HEK293 (cell line): ENCODE data around the gene FBXO42.

Experiments used
- CTCF ChIA-PET: fragments of 350-600 bp; formaldehyde crosslinking; extraction: SDS; loops from one replicate; lab custom pipeline; 2021; ENCODE audit warnings: antibody characterized with exemption; lab: Yijun Ruan, JAX
- POLR2A ChIA-PET: fragments of 300-600 bp; formaldehyde crosslinking; extraction: SDS; loops from one replicate; lab custom pipeline; 2020; ENCODE audit warnings: antibody characterized with exemption, inconsistent platforms; lab: Yijun Ruan, JAX
- H3K27ac ChIP-seq: fragments of 200-500 bp; sonication (Bioruptor generic); 2 replicates; pipeline ENCODE4 v1.5.1; 2014; ENCODE audit warnings: low read depth, low read length, control low read depth, inconsistent platforms; ENCODE audit errors: extremely low read depth
- H3K36me3 ChIP-seq, 2 experiments: fragments of 200-500 bp in 1 of 2; sonication (Bioruptor generic) in 1 of 2; 1 replicate in 1 of 2; 2 replicates in 1 of 2; pipeline ENCODE4 v1.5.1; 2014 to 2017; ENCODE audit warnings: inconsistent platforms in 2 of 2, low read length in 2 of 2; ENCODE audit not compliant: control insufficient read depth in 2 of 2, insufficient read depth in 1 of 2
- H3K4me1 ChIP-seq: fragments of 200-500 bp; sonication (Bioruptor generic); 2 replicates; pipeline ENCODE4 v1.5.1; 2014; ENCODE audit warnings: mild to moderate bottlenecking, low read length, inconsistent platforms; ENCODE audit not compliant: control insufficient read depth, insufficient read depth
- H3K4me3 ChIP-seq: 2 replicates; pipeline ENCODE4 v1.5.1; 2011; ENCODE audit warnings: low read depth, mild to moderate bottlenecking, control low read depth, low read length, moderate library complexity
- H3K9me3 ChIP-seq: fragments of 200-500 bp; sonication (Bioruptor generic); 2 replicates; pipeline ENCODE4 v1.5.1; 2014; ENCODE audit warnings: low read depth, low read length, inconsistent platforms; ENCODE audit not compliant: control insufficient read depth, insufficient read depth
- IKZF3 ChIP-seq: fragments of 450-650 bp; IDR thresholded peaks from 2 replicates; pipeline ENCODE4 v1.5.0; 2018; ENCODE audit warnings: missing biosample characterization, mild to moderate bottlenecking, missing genetic modification characterization, moderate library complexity
- KLF7 ChIP-seq: fragments of 450-650 bp; formaldehyde crosslinking; IDR thresholded peaks from 2 replicates; pipeline ENCODE4 v1.5.1; 2016; ENCODE audit warnings: missing biosample characterization, missing genetic modification characterization, borderline replicate concordance
- ZBTB17 ChIP-seq: fragments of 450-650 bp; formaldehyde crosslinking; IDR thresholded peaks from 2 replicates; pipeline ENCODE4 v1.5.1; 2016; ENCODE audit warnings: missing biosample characterization, missing genetic modification characterization
- ZBTB21 ChIP-seq: fragments of 450-650 bp; formaldehyde crosslinking; IDR thresholded peaks from 2 replicates; pipeline ENCODE4 v1.5.1; 2017; ENCODE audit warnings: missing biosample characterization, missing genetic modification characterization
- ZBTB8A ChIP-seq: fragments of 450-650 bp; formaldehyde crosslinking; IDR thresholded peaks from 2 replicates; pipeline ENCODE4 v1.5.1; 2016; ENCODE audit warnings: missing biosample characterization, missing genetic modification characterization
- ZFP37 ChIP-seq: fragments of 450-650 bp; formaldehyde crosslinking; IDR thresholded peaks from 2 replicates; pipeline ENCODE4 v1.5.1; 2016; ENCODE audit warnings: missing biosample characterization, missing genetic modification characterization
- ZNF121 ChIP-seq: fragments of 450-650 bp; formaldehyde crosslinking; IDR thresholded peaks from 2 replicates; pipeline ENCODE4 v1.5.1; 2016; ENCODE audit warnings: missing biosample characterization, missing genetic modification characterization
- ZNF157 ChIP-seq: fragments of 450-650 bp; formaldehyde crosslinking; IDR thresholded peaks from 2 replicates; pipeline ENCODE4 v1.5.1; 2016; ENCODE audit warnings: missing biosample characterization, missing genetic modification characterization
- ZNF19 ChIP-seq: fragments of 450-650 bp; formaldehyde crosslinking; IDR thresholded peaks from 2 replicates; pipeline ENCODE4; 2016; ENCODE audit warnings: missing biosample characterization, missing genetic modification characterization, low read depth
- ZNF223 ChIP-seq: fragments of 450-650 bp; formaldehyde crosslinking; IDR thresholded peaks from 2 replicates; pipeline ENCODE4 v1.5.1; 2016; ENCODE audit warnings: missing biosample characterization, missing genetic modification characterization
- ZNF266 ChIP-seq: fragments of 450-650 bp; formaldehyde crosslinking; IDR thresholded peaks from 2 replicates; pipeline ENCODE4 v1.5.1; 2016; ENCODE audit warnings: missing biosample characterization, missing genetic modification characterization, low read depth
- ZNF311 ChIP-seq: fragments of 450-650 bp; formaldehyde crosslinking; IDR thresholded peaks from 2 replicates; pipeline ENCODE4 v1.5.1; 2017; ENCODE audit warnings: missing biosample characterization, missing genetic modification characterization, borderline replicate concordance
- ZNF341 ChIP-seq: fragments of 450-650 bp; formaldehyde crosslinking; IDR thresholded peaks from 2 replicates; pipeline ENCODE4; 2016; ENCODE audit warnings: low read depth, missing biosample characterization, missing genetic modification characterization
- ZNF366 ChIP-seq: fragments of 450-650 bp; formaldehyde crosslinking; conservative IDR thresholded peaks from 2 replicates; pipeline ENCODE4 v1.5.1; 2016; ENCODE audit warnings: missing biosample characterization, missing genetic modification characterization
- ZNF426 ChIP-seq: fragments of 450-650 bp; formaldehyde crosslinking; IDR thresholded peaks from 2 replicates; pipeline ENCODE4 v1.5.1; 2017; ENCODE audit warnings: missing biosample characterization, missing genetic modification characterization, mild to moderate bottlenecking, inconsistent platforms, moderate library complexity
- ZNF473 ChIP-seq: fragments of 450-650 bp; formaldehyde crosslinking; IDR thresholded peaks from 2 replicates; pipeline ENCODE4 v1.5.1; 2017; ENCODE audit warnings: missing biosample characterization, missing genetic modification characterization
- ZNF529 ChIP-seq: fragments of 450-650 bp; formaldehyde crosslinking; IDR thresholded peaks from 2 replicates; pipeline ENCODE4 v1.5.1; 2017; ENCODE audit warnings: missing genetic modification characterization, missing biosample characterization; ENCODE audit not compliant: insufficient replicate concordance
- ZNF555 ChIP-seq: fragments of 450-650 bp; formaldehyde crosslinking; conservative IDR thresholded peaks from 2 replicates; pipeline ENCODE4 v1.5.1; 2017; ENCODE audit warnings: missing biosample characterization, mild to moderate bottlenecking, missing genetic modification characterization, inconsistent platforms
- ZNF558 ChIP-seq: fragments of 450-650 bp; formaldehyde crosslinking; IDR thresholded peaks from 2 replicates; pipeline ENCODE4 v1.5.1; 2016; ENCODE audit warnings: missing biosample characterization, missing genetic modification characterization
- ZNF560 ChIP-seq: fragments of 450-650 bp; formaldehyde crosslinking; IDR thresholded peaks from 2 replicates; pipeline ENCODE4 v1.5.1; 2017; ENCODE audit warnings: missing biosample characterization, missing genetic modification characterization, borderline replicate concordance
- ZNF623 ChIP-seq: fragments of 450-650 bp; formaldehyde crosslinking; IDR thresholded peaks from 2 replicates; pipeline ENCODE4 v1.5.1; 2016; ENCODE audit warnings: missing biosample characterization, missing genetic modification characterization
- ZNF664 ChIP-seq: fragments of 450-650 bp; formaldehyde crosslinking; IDR thresholded peaks from 2 replicates; pipeline ENCODE4 v1.5.1; 2016; ENCODE audit warnings: missing biosample characterization, missing genetic modification characterization
- ZNF791 ChIP-seq: fragments of 450-650 bp; formaldehyde crosslinking; IDR thresholded peaks from 2 replicates; pipeline ENCODE4 v1.5.1; 2016; ENCODE audit warnings: missing biosample characterization, missing genetic modification characterization
- ZXDB ChIP-seq: fragments of 450-650 bp; formaldehyde crosslinking; IDR thresholded peaks from 2 replicates; pipeline ENCODE4 v1.5.1; 2016; ENCODE audit warnings: missing biosample characterization, missing genetic modification characterization
- TF ChIP-seq, protein P1 (sequence below): fragments of 450-650 bp; formaldehyde crosslinking; conservative IDR thresholded peaks from 2 replicates; pipeline ENCODE4 v1.5.1; 2016; ENCODE audit warnings: low read depth, missing biosample characterization, missing genetic modification characterization
- TF ChIP-seq, protein P2 (sequence below): fragments of 450-650 bp; formaldehyde crosslinking; IDR thresholded peaks from 2 replicates; pipeline ENCODE4 v1.5.1; 2016; ENCODE audit warnings: missing biosample characterization, missing genetic modification characterization
- TF ChIP-seq, protein P3 (sequence below): fragments of 450-650 bp; formaldehyde crosslinking; IDR thresholded peaks from 2 replicates; pipeline ENCODE4 v1.5.1; 2016; ENCODE audit warnings: missing biosample characterization, missing genetic modification characterization

Gene FBXO42

DNA sequence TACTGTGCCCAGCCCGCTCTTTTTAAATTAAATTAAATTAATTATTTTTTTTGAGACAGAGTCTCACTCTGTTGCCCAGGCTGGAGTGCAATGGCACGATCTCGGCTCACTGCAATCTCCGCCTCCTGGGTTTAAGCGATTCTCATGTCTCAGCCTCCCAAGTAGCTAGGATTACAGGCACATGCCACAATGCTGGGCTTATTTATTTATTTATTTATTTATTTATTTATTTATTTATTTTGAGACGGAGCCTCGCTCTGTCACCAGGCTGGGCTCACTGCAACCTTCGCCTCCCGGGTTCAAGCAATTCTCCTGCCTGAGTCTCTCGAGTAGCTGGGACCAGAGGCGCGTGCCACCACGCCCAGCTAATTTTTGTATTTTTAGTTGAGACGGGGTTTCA lies 129.6 kb downstream of the FBXO42 start (continued):
- TF ChIP-seq, protein P1, sequence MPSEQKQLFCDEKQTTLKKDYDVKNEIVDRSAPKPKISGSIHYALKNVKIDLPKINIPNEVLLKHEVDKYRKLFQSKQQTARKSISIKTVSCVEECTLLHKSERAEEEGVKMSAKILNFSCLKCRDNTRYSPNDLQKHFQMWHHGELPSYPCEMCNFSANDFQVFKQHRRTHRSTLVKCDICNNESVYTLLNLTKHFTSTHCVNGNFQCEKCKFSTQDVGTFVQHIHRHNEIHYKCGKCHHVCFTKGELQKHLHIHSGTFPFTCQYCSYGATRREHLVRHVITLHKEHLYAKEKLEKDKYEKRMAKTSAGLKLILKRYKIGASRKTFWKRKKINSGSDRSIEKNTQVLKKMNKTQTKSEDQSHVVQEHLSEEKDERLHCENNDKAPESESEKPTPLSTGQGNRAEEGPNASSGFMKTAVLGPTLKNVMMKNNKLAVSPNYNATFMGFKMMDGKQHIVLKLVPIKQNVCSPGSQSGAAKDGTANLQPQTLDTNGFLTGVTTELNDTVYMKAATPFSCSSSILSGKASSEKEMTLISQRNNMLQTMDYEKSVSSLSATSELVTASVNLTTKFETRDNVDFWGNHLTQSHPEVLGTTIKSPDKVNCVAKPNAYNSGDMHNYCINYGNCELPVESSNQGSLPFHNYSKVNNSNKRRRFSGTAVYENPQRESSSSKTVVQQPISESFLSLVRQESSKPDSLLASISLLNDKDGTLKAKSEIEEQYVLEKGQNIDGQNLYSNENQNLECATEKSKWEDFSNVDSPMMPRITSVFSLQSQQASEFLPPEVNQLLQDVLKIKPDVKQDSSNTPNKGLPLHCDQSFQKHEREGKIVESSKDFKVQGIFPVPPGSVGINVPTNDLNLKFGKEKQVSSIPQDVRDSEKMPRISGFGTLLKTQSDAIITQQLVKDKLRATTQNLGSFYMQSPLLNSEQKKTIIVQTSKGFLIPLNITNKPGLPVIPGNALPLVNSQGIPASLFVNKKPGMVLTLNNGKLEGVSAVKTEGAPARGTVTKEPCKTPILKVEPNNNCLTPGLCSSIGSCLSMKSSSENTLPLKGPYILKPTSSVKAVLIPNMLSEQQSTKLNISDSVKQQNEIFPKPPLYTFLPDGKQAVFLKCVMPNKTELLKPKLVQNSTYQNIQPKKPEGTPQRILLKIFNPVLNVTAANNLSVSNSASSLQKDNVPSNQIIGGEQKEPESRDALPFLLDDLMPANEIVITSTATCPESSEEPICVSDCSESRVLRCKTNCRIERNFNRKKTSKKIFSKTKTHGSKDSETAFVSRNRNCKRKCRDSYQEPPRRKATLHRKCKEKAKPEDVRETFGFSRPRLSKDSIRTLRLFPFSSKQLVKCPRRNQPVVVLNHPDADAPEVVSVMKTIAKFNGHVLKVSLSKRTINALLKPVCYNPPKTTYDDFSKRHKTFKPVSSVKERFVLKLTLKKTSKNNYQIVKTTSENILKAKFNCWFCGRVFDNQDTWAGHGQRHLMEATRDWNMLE (tag by site-specific recombination), result peak; percentile 94
- peak; percentile 78; the same call in 1 of the 2 replicates for TF ChIP-seq ZNF560 (tag by site-specific recombination)
- 0 out of 2 replicates have a peak, but pooled peaks have one; percentile 19 for TF ChIP-seq ZNF223 (tag by site-specific recombination)
- TF ChIP-seq KLF7, result peak; percentile 70; the same call in 1 of the 2 replicates
- TF ChIP-seq ZNF341, result peak; percentile 31; the same call in 1 of the 2 replicates
- 0 out of 2 replicates have a peak, but pooled peaks have one; percentile 66 for TF ChIP-seq ZNF791
- 0 out of 2 replicates have a peak, but pooled peaks have one; percentile 40 for TF ChIP-seq ZFP37 (tag by site-specific recombination)
- TF ChIP-seq ZNF121, result peak; percentile 86
- peak; percentile 72; the same call in 1 of the 2 replicates for TF ChIP-seq ZNF266
- TF ChIP-seq, protein P2, sequence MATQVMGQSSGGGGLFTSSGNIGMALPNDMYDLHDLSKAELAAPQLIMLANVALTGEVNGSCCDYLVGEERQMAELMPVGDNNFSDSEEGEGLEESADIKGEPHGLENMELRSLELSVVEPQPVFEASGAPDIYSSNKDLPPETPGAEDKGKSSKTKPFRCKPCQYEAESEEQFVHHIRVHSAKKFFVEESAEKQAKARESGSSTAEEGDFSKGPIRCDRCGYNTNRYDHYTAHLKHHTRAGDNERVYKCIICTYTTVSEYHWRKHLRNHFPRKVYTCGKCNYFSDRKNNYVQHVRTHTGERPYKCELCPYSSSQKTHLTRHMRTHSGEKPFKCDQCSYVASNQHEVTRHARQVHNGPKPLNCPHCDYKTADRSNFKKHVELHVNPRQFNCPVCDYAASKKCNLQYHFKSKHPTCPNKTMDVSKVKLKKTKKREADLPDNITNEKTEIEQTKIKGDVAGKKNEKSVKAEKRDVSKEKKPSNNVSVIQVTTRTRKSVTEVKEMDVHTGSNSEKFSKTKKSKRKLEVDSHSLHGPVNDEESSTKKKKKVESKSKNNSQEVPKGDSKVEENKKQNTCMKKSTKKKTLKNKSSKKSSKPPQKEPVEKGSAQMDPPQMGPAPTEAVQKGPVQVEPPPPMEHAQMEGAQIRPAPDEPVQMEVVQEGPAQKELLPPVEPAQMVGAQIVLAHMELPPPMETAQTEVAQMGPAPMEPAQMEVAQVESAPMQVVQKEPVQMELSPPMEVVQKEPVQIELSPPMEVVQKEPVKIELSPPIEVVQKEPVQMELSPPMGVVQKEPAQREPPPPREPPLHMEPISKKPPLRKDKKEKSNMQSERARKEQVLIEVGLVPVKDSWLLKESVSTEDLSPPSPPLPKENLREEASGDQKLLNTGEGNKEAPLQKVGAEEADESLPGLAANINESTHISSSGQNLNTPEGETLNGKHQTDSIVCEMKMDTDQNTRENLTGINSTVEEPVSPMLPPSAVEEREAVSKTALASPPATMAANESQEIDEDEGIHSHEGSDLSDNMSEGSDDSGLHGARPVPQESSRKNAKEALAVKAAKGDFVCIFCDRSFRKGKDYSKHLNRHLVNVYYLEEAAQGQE (tag by site-specific recombination), result peak; percentile 71
- TF ChIP-seq ZXDB (tag by site-specific recombination), result peak; percentile 56
- TF ChIP-seq ZNF19 (tag by site-specific recombination), result peak; percentile 81; the same call in 1 of the 2 replicates
- TF ChIP-seq ZNF664, result peak; percentile 80
- TF ChIP-seq ZBTB21 (tag by site-specific recombination), result 0 out of 2 replicates have a peak, but pooled peaks have one; percentile 46
- peak; percentile 93 for TF ChIP-seq ZNF426 (tag by site-specific recombination)
- TF ChIP-seq ZNF623 (tag by site-specific recombination), result peak; percentile 78
- TF ChIP-seq ZBTB8A (tag by site-specific recombination), result peak; percentile 84
- TF ChIP-seq ZNF558 (tag by site-specific recombination), result peak; percentile 87
- peak; percentile 89 for TF ChIP-seq ZNF555
- TF ChIP-seq, protein P3, sequence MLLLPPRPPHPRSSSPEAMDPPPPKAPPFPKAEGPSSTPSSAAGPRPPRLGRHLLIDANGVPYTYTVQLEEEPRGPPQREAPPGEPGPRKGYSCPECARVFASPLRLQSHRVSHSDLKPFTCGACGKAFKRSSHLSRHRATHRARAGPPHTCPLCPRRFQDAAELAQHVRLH (tag by site-specific recombination), result 0 out of 2 replicates have a peak, but pooled peaks have one; percentile 31

DNA sequence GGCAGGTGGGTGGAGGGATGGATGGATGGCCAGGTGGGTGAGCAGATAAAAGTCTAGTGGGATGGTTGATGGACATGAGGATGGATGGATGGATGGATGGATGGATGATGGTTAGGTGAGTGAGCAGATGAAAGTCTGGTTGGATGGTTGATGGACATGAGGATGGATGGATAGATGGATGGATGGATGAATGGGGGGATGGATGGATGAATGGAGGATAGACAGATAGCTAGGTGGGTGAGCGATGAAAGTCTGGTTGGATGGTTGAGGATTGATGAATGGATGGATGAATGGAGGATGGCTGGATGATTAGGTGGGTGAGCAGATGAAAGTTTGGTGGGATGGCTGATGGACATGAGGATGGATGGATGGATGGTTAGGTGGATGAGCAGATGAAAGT lies 130.8 kb downstream of the FBXO42 start:
- ChIA-PET CTCF (interaction anchor here (0.7 to 1.7 kb wide), 3 partner anchors 16 to 90 kb away, joined by 3 to 5 read pairs (median 4); no protein-coding TSS in a partner anchor), POLR2A (no interaction called here)
- TF ChIP-seq IKZF3 (tag by site-specific recombination) (no peak), ZNF529 (tag by site-specific recombination) (no peak), ZBTB17 (tag by site-specific recombination) (peak; percentile 88), ZNF311 (tag by site-specific recombination) (peak; percentile 59; the same call in 1 of the 2 replicates), ZNF366 (tag by site-specific recombination) (peak; percentile 99), ZNF473 (tag by site-specific recombination) (no peak), ZNF157 (0 out of 2 replicates have a peak, but pooled peaks have one; percentile 24), ZNF341 (no peak)
- Histone ChIP-seq H3K27ac (no peak overlapping the region), H3K4me3 (no peak overlapping the region), H3K4me1 (no peaks in the 10 kb centered on the region), H3K9me3 (no peaks in the 10 kb centered on the region), H3K36me3 (no peaks in the 10 kb centered on the region)
